ENCODE data around the gene ZBTB6.
A peak's percentile ranks its signal among the peaks of the same experiment; 100 is the strongest.

ZBTB6 gene

GRCh38 chr9:122946461-122947005 lies 33.4 kb upstream of the ZBTB6 start:
- WGBS, 2 donors (ENCODE audit: extremely low coverage in 2 of 2, insufficient read length in 2 of 2, insufficient replicate concordance in 1 of 2) = no CpG with 5 or more reads among the region's 1 CpG
- no peak for DNase-seq (ENCODE audit: low spot score)
- H2BK12ac ChIP-seq (ENCODE audit: low read length) = no peak overlapping the region

GRCh38 chr9:122944960-122945888 lies 32.1 kb upstream of the ZBTB6 start:
- peaks cover 0 to 17% of the 10 kb centered on the region in 2 donors for H3K36me3 ChIP-seq (replicated peaks in 1 of 2; ENCODE audit: control insufficient read depth in 2 of 2, insufficient read depth in 2 of 2, low read length in 2 of 2)
- peaks cover 4% of the 10 kb centered on the region for H3K79me1 ChIP-seq (ENCODE audit: low read depth, low read length)
- no peak overlapping the region for H2AFZ ChIP-seq (ENCODE audit: low read length)
- H3K27ac ChIP-seq (replicated peaks; ENCODE audit: low read length) = no peak overlapping the region
- H2BK5ac ChIP-seq (ENCODE audit: low read length) = no peak overlapping the region
- no peak for DNase-seq (ENCODE audit: low spot score)
- H2AK5ac ChIP-seq (ENCODE audit: low read depth, low read length) = no peak overlapping the region
- H3K14ac ChIP-seq (ENCODE audit: low read length) = no peak overlapping the region
- H3K18ac ChIP-seq (ENCODE audit: low read length) = no peak overlapping the region
- no CpG with 5 or more reads among the region's 4 CpGs for WGBS, 2 donors (ENCODE audit: extremely low coverage in 2 of 2, insufficient read length in 2 of 2, insufficient replicate concordance in 1 of 2)
- H4K91ac ChIP-seq (ENCODE audit: low read depth, low read length, poor library complexity) = no peak overlapping the region
- no peaks in the 10 kb centered on the region for H3K9me3 ChIP-seq (replicated peaks in 1 of 2; ENCODE audit: control insufficient read depth in 2 of 2, insufficient read depth in 1 of 2, low read depth in 1 of 2, low read length in 2 of 2)
- H2BK120ac ChIP-seq (ENCODE audit: low read depth, low read length) = no peak overlapping the region
- H4K8ac ChIP-seq (ENCODE audit: low read depth, low read length) = no peak overlapping the region
- peaks cover 4 to 11% of the 10 kb centered on the region in 2 donors for H3K4me1 ChIP-seq (ENCODE audit: control insufficient read depth in 2 of 2, insufficient read depth in 1 of 2, low read depth in 1 of 2, low read length in 2 of 2)
- H3K4ac ChIP-seq (ENCODE audit: low read length) = no peak overlapping the region
- no peak overlapping the region for H3K23ac ChIP-seq (ENCODE audit: low read depth, low read length, poor library complexity)
- H3K27me3 ChIP-seq (ENCODE audit: control insufficient read depth in 3 of 3, insufficient read depth in 3 of 3, low read depth in 1 of 3, low read length in 3 of 3) = no peaks in the 10 kb centered on the region
- H2BK12ac ChIP-seq (ENCODE audit: low read length) = no peak overlapping the region
- no peak overlapping the region for H3K4me2 ChIP-seq (ENCODE audit: insufficient read depth, low read length, poor library complexity, severe bottlenecking)
- H3K9ac ChIP-seq (ENCODE audit: low read depth, low read length, poor library complexity) = no peak overlapping the region
- no peak overlapping the region for H2BK15ac ChIP-seq (ENCODE audit: low read length)
- no peak overlapping the region for H3K4me3 ChIP-seq (ENCODE audit: low read length in 2 of 2)

More at GRCh38 chr9:122946461-122947005, 33.4 kb upstream of the ZBTB6 start:
- no peak overlapping the region for H3K18ac ChIP-seq (ENCODE audit: low read length)
- no peak overlapping the region for H3K27ac ChIP-seq (replicated peaks; ENCODE audit: low read length)
- peaks cover 0 to 20% of the 10 kb centered on the region in 2 donors for H3K36me3 ChIP-seq (replicated peaks in 1 of 2; ENCODE audit: control insufficient read depth in 2 of 2, insufficient read depth in 2 of 2, low read length in 2 of 2)
- H2BK15ac ChIP-seq (ENCODE audit: low read length) = no peak overlapping the region
- no peak overlapping the region for H4K8ac ChIP-seq (ENCODE audit: low read depth, low read length)
- no peak overlapping the region for H4K91ac ChIP-seq (ENCODE audit: low read depth, low read length, poor library complexity)
- H3K27me3 ChIP-seq (ENCODE audit: control insufficient read depth in 3 of 3, insufficient read depth in 3 of 3, low read depth in 1 of 3, low read length in 3 of 3) = no peaks in the 10 kb centered on the region
- no peak overlapping the region for H3K23ac ChIP-seq (ENCODE audit: low read depth, low read length, poor library complexity)
- no peak overlapping the region for H3K9ac ChIP-seq (ENCODE audit: low read depth, low read length, poor library complexity)
- no peak overlapping the region for H3K14ac ChIP-seq (ENCODE audit: low read length)
- no peaks in the 10 kb centered on the region for H3K9me3 ChIP-seq (replicated peaks in 1 of 2; ENCODE audit: control insufficient read depth in 2 of 2, insufficient read depth in 1 of 2, low read depth in 1 of 2, low read length in 2 of 2)
- H3K79me1 ChIP-seq (ENCODE audit: low read depth, low read length) = peaks cover 1% of the 10 kb centered on the region
- H2BK5ac ChIP-seq (ENCODE audit: low read length) = no peak overlapping the region
- H2AK5ac ChIP-seq (ENCODE audit: low read depth, low read length) = no peak overlapping the region
- peaks cover 3 to 10% of the 10 kb centered on the region in 2 donors for H3K4me1 ChIP-seq (ENCODE audit: control insufficient read depth in 2 of 2, insufficient read depth in 1 of 2, low read depth in 1 of 2, low read length in 2 of 2)
- no peak overlapping the region for H3K4me3 ChIP-seq (ENCODE audit: low read length in 2 of 2)
- H3K4ac ChIP-seq (ENCODE audit: low read length) = no peak overlapping the region
- no peak overlapping the region for H2BK120ac ChIP-seq (ENCODE audit: low read depth, low read length)
- H2AFZ ChIP-seq (ENCODE audit: low read length) = no peak overlapping the region
- H3K4me2 ChIP-seq (ENCODE audit: insufficient read depth, low read length, poor library complexity, severe bottlenecking) = no peak overlapping the region

- H4K8ac ChIP-seq (ENCODE audit: low read depth, low read length) = no peak overlapping the region
- H3K14ac ChIP-seq (ENCODE audit: low read length) = no peak overlapping the region
- peaks cover 2 to 3% of the 10 kb centered on the region in 2 donors for H3K4me1 ChIP-seq (ENCODE audit: control insufficient read depth in 2 of 2, insufficient read depth in 1 of 2, low read depth in 1 of 2, low read length in 2 of 2)
- peak overlapping the region; percentile 85 for H3K27ac ChIP-seq (replicated peaks; ENCODE audit: low read length)
- H2BK12ac ChIP-seq (ENCODE audit: low read length) = no peak overlapping the region
- peak overlapping the region; percentile 55 to 93 for H3K4me3 ChIP-seq (ENCODE audit: low read length in 2 of 2)
- H3K18ac ChIP-seq (ENCODE audit: low read length) = peak overlapping the region; percentile 87
- no peak for DNase-seq (ENCODE audit: low spot score)
- peaks cover 4% of the 10 kb centered on the region for H3K79me1 ChIP-seq (ENCODE audit: low read depth, low read length)
- no peak overlapping the region for H2BK15ac ChIP-seq (ENCODE audit: low read length)
- H3K9me3 ChIP-seq (replicated peaks in 1 of 2; ENCODE audit: control insufficient read depth in 2 of 2, insufficient read depth in 1 of 2, low read depth in 1 of 2, low read length in 2 of 2) = no peaks in the 10 kb centered on the region
- no peak overlapping the region for H3K4ac ChIP-seq (ENCODE audit: low read length)
- peak overlapping the region; percentile 9 for H2BK120ac ChIP-seq (ENCODE audit: low read depth, low read length)
- H4K91ac ChIP-seq (ENCODE audit: low read depth, low read length, poor library complexity) = no peak overlapping the region
- H3K9ac ChIP-seq (ENCODE audit: low read depth, low read length, poor library complexity) = peak overlapping the region; percentile 84
- no peaks in the 10 kb centered on the region for H3K27me3 ChIP-seq (ENCODE audit: control insufficient read depth in 3 of 3, insufficient read depth in 3 of 3, low read depth in 1 of 3, low read length in 3 of 3)
- peak overlapping the region; percentile 89 for H2AFZ ChIP-seq (ENCODE audit: low read length)
- no CpG with 5 or more reads among the region's 17 CpGs for WGBS, 2 donors (ENCODE audit: extremely low coverage in 2 of 2, insufficient read length in 2 of 2, insufficient replicate concordance in 1 of 2)
- peak overlapping the region; percentile 76 for H3K4me2 ChIP-seq (ENCODE audit: insufficient read depth, low read length, poor library complexity, severe bottlenecking)
- no peak overlapping the region for H3K23ac ChIP-seq (ENCODE audit: low read depth, low read length, poor library complexity)
- peak overlapping the region; percentile 87 for H2BK5ac ChIP-seq (ENCODE audit: low read length)
- peak overlapping the region; percentile 14 for H2AK5ac ChIP-seq (ENCODE audit: low read depth, low read length)
- peaks cover 0 to 41% of the 10 kb centered on the region in 2 donors for H3K36me3 ChIP-seq (replicated peaks in 1 of 2; ENCODE audit: control insufficient read depth in 2 of 2, insufficient read depth in 2 of 2, low read length in 2 of 2)
Measured at GRCh38 chr9:122941582-122942234, 28.6 kb upstream of the ZBTB6 start.
